Effector memory CD8-positive, alpha-beta T cell (primary cell): ENCODE measurements around the gene RFT1.

Experiments
- ATAC-seq: fragments of 150-1000 bp; cut with Tn5 transposase; replicated peaks from 2 replicates; pipeline ENCODE4 v1.10.0; 2021; ENCODE audit warnings: mild to moderate bottlenecking, moderate library complexity
- DNase-seq, 3 experiments: peaks; one replicate each; pipeline ENCODE4 v3.0.0; 2021
- H3K27ac Mint-ChIP-seq, 2 donors: one replicate each; pipeline ENCODE4 v1.8.0; 2022; ENCODE audit warnings: mild to moderate bottlenecking in 2 of 2, mixed read lengths in 2 of 2, moderate library complexity in 2 of 2
- H3K27me3 Mint-ChIP-seq, 2 donors: one replicate each; pipeline ENCODE4 v1.8.0; 2022; ENCODE audit warnings: mixed read lengths in 2 of 2
- H3K36me3 Mint-ChIP-seq: one replicate; pipeline ENCODE4 v1.8.0; 2022; ENCODE audit warnings: mild to moderate bottlenecking, moderate library complexity, mixed read lengths; ENCODE audit not compliant: insufficient read depth
- H3K4me1 Mint-ChIP-seq, 2 donors: one replicate each; pipeline ENCODE4 v1.8.0; 2022; ENCODE audit warnings: low read depth in 2 of 2, mixed read lengths in 2 of 2
- H3K4me3 Mint-ChIP-seq, 2 donors: one replicate each; pipeline ENCODE4 v1.8.0; 2022; ENCODE audit warnings: mild to moderate bottlenecking in 2 of 2, mixed read lengths in 2 of 2, moderate library complexity in 2 of 2
- H3K9me3 Mint-ChIP-seq, 2 donors: one replicate each; pipeline ENCODE4 v1.8.0; 2022; ENCODE audit warnings: mixed read lengths in 2 of 2

Gene RFT1

GRCh38 chr3:53077476-53078220 is 52.6 kb downstream of the RFT1 start:
- Mint-ChIP-seq H3K36me3 (peaks cover 8% of the 10 kb centered on the region), H3K4me3 (no peak overlapping the region), H3K4me1 (peaks cover 4 to 8% of the 10 kb centered on the region in 2 donors), H3K27ac (peak overlapping the region in 1 of 2 donors; percentile 75), H3K9me3 (no peaks in the 10 kb centered on the region), H3K27me3 (no peaks in the 10 kb centered on the region)
- no peak for DNase-seq
- no peak for ATAC-seq

GRCh38 chr3:53075743-53076140 is 54.5 kb downstream of the RFT1 start:
- ATAC-seq, result no peak
- peak overlapping the region in 1 of 2 donors; percentile 83 for H3K27ac Mint-ChIP-seq
- no peak overlapping the region for H3K4me3 Mint-ChIP-seq

GRCh38 chr3:53074761-53075742 is 55.2 kb downstream of the RFT1 start:
- ATAC-seq, result no peak
- Mint-ChIP-seq H3K4me3 (peak overlapping the region; percentile 43 to 97), H3K4me1 (peaks cover 10 to 13% of the 10 kb centered on the region in 2 donors), H3K9me3 (no peaks in the 10 kb centered on the region), H3K36me3 (peaks cover 8% of the 10 kb centered on the region), H3K27me3 (no peaks in the 10 kb centered on the region), H3K27ac (peak overlapping the region; percentile 78 to 83)
- no peak for DNase-seq

More at GRCh38 chr3:53075743-53076140, 54.5 kb downstream of the RFT1 start:
- Mint-ChIP-seq H3K9me3 (no peaks in the 10 kb centered on the region), H3K4me1 (peaks cover 10 to 13% of the 10 kb centered on the region in 2 donors), H3K36me3 (peaks cover 8% of the 10 kb centered on the region), H3K27me3 (no peaks in the 10 kb centered on the region)
- DNase-seq, result no peak

DNA sequence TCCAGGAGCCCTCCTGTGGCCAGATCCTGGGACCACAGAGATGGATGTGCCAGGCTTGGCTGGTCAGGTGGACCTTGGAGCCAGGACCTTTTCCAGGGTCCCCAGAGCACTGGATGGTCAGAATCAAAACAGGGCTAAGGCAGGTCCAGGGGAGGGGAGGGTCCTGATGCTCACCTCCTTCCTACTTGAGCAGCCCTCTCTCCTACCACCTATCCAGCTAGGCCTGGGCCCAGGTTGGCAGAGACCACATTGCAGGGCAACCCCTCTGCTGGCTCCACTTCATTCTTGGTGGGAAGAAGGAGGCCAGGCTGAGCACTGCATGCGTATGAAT is 55.9 kb downstream of the RFT1 start:
- Mint-ChIP-seq H3K27ac (peak overlapping the region; percentile 78 to 83), H3K9me3 (no peaks in the 10 kb centered on the region), H3K4me1 (peaks cover 10 to 13% of the 10 kb centered on the region in 2 donors), H3K4me3 (peak overlapping the region; percentile 43 to 97), H3K27me3 (no peaks in the 10 kb centered on the region), H3K36me3 (peaks cover 8% of the 10 kb centered on the region)
- no peak for ATAC-seq
- no peak for DNase-seq

- Mint-ChIP-seq H3K9me3 (no peaks in the 10 kb centered on the region), H3K27ac (peak overlapping the region; percentile 88 to 97), H3K27me3 (no peaks in the 10 kb centered on the region), H3K4me1 (peaks cover 10 to 13% of the 10 kb centered on the region in 2 donors), H3K36me3 (peaks cover 8% of the 10 kb centered on the region), H3K4me3 (peak overlapping the region; percentile 89 to 97)
- no peak for DNase-seq
- no peak for ATAC-seq
Measured at GRCh38 chr3:53073553-53074365, 56.5 kb downstream of the RFT1 start.

DNA sequence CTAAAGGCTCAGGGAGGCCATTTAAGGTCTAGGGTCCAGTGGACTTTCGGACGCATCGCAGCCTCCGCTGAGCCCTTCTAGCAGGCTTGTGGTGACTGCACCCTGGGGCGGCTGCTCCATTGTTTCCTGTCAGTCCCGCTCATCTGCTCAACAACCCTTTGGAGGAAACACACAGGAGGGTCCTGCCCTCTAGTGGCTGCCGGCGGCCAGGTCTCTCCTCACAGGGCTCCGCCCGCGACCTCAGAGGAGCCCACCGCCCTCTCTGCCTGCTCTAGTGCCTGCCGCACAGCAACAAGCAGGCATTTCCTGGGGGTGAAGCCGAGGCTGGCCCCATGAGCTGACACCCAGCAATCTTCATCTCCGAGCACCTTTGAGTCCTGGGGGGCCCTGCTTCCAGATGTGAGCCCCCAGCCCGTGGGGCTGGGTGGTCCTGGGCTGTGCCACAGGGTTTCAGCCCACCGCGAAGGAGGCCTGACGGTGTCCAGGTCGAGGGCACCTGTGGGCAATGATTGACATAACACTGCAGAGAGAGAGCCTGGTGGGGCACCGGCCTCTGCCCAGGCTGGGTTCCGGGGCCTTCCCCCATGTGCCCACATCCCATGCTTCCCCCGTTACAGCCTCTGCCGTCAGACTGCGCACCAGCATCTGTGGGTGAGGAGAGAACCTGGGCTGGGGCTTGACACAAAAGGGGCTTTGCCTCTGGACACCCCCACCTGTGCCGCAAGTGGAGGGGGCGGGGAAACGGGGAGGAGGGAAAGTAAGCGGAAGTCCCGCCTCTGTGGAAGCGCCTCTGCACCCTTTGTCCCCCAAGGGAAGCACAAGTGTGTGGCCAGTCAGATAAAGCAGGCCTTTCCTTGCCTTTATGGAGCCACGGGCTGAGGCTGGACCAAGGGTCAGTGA is 57.3 kb downstream of the RFT1 start:
- peak; percentile 86 to 88 (median 86) for DNase-seq
- Mint-ChIP-seq H3K9me3 (no peaks in the 10 kb centered on the region), H3K36me3 (peaks cover 8% of the 10 kb centered on the region), H3K4me1 (peaks cover 10 to 13% of the 10 kb centered on the region in 2 donors), H3K27me3 (no peaks in the 10 kb centered on the region), H3K4me3 (peak overlapping the region; percentile 89 to 97), H3K27ac (peak overlapping the region; percentile 88 to 97)
- peak; percentile 85 for ATAC-seq

DNA sequence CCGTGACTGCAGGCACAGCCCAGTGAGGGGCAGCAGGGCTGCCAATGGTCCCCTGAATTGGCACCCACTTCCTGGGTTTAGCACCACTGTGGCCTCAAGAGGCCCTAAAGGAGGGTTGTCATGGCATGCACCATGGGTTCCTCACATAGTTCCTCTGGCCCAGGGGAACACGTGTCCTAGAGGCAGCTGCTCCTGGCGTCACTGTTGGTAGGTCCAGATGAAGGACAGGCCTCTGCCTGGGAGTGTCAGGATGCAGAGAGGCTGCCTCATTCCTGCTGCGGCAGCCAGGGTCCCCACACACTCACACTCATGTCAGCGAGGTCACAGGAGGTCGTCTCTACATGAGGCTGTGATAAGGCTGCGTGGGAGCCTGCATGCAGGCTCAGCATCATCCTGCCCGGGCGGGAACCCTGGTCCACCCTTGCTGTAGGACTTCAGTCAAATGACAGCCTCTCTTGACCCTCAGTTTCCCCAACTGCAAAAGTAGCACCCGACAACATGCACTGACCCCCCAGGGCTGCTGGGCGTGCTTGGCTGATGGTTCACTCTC is 58.3 kb downstream of the RFT1 start:
- DNase-seq, result no peak
- Mint-ChIP-seq H3K4me1 (peaks cover 10 to 13% of the 10 kb centered on the region in 2 donors), H3K27me3 (no peaks in the 10 kb centered on the region), H3K9me3 (no peaks in the 10 kb centered on the region), H3K4me3 (peak overlapping the region; percentile 89 to 97), H3K27ac (peak overlapping the region; percentile 88 to 97), H3K36me3 (peaks cover 8% of the 10 kb centered on the region)
- ATAC-seq, result no peak

GRCh38 chr3:53069422-53070068 is 60.7 kb downstream of the RFT1 start:
- Mint-ChIP-seq H3K4me1 (peaks cover 10 to 13% of the 10 kb centered on the region in 2 donors), H3K27ac (peak overlapping the region in 1 of 2 donors; percentile 52), H3K4me3 (no peak overlapping the region), H3K36me3 (peaks cover 8% of the 10 kb centered on the region), H3K9me3 (no peaks in the 10 kb centered on the region), H3K27me3 (peaks cover 4 to 9% of the 10 kb centered on the region in 2 donors)
- no peak for ATAC-seq
- DNase-seq, result no peak

DNA sequence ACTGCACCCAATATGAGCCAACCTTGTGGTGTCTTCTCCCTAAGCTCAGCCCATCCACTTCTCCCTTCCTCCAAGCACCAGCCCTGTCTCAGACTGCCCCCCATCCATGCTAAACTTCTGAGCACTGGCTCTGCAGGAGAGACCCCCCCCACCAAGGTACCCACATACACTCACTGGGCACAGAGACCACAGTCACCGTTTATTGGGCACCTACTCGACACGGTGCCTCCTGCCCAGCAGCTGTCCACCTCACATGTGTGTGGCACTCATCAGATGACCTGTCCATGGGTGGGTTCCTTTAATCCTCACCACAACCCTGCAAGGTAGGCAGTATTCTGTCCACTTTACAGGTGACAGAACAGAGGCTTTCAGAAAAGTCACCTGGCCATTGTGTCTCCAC is 62.1 kb downstream of the RFT1 start:
- Mint-ChIP-seq H3K27me3 (peaks cover 10 to 11% of the 10 kb centered on the region in 2 donors), H3K4me3 (no peak overlapping the region), H3K9me3 (no peaks in the 10 kb centered on the region), H3K27ac (no peak overlapping the region), H3K36me3 (peaks cover 6% of the 10 kb centered on the region), H3K4me1 (peaks cover 10% of the 10 kb centered on the region in 2 donors)
- no peak for DNase-seq
- ATAC-seq, result no peak

DNA sequence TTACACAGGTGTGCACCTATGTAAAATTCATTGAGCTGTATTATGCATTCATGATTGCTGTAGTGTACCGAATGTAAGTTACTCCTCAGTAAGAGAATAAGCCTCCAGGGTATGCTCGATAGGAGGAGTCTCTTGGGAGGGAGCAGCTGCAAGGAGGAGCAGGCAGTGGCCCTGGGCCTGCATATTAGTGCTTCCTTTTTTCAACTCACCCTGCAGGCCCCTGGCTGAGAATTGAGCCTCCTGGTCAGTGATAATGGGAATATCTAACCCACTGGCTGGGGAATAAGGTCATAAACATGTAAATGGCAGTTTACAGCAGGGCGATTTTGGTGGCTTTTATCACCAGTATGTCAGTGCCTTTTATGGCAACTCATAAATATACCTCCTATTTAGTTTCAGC is 62.7 kb downstream of the RFT1 start:
- Mint-ChIP-seq H3K4me3 (no peak overlapping the region), H3K27ac (no peak overlapping the region), H3K9me3 (no peaks in the 10 kb centered on the region), H3K4me1 (peaks cover 4 to 5% of the 10 kb centered on the region in 2 donors), H3K36me3 (no peaks in the 10 kb centered on the region), H3K27me3 (peaks cover 10 to 11% of the 10 kb centered on the region in 2 donors)
- no peak for ATAC-seq
- no peak for DNase-seq

DNA sequence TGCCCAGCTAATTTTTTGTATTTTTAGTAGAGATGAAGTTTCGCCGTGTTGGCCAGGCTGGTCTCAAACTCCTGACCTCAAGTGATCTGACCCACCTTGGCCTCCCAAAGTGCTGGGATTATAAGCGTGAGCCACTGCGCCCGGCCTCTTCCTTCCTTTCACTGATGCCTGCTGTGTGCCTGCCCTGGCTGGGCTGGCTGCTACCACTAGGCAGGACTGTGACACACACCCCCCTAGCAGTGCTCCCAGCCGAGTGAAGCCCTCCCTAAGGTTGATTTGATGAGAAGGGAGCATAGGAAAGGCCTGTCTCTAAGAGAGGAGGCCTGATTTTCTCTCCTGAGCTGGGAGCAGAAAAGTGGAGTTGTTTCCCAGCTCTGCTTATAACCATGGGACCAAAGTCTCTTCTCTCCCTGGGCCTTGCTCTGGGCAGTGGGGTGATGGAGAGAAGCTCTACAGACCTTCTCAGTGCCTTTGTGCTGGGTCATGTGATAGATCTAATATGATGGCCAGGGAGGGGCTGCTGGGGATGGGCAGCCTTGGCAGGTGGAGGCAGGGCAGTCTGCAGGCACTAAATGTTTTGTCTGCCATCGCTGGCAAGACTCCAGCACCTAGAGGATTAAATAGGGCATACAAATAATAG is 64.3 kb downstream of the RFT1 start:
- H3K36me3 Mint-ChIP-seq, result no peaks in the 10 kb centered on the region
- H3K27ac Mint-ChIP-seq, result no peak overlapping the region
- no peaks in the 10 kb centered on the region for H3K9me3 Mint-ChIP-seq
- H3K4me1 Mint-ChIP-seq, result no peaks in the 10 kb centered on the region
- ATAC-seq (no peak), DNase-seq (no peak)
- H3K4me3 Mint-ChIP-seq, result no peak overlapping the region
- peaks cover 10 to 11% of the 10 kb centered on the region in 2 donors for H3K27me3 Mint-ChIP-seq
